K562 (cell line): ENCODE data around the gene PSMD1. TPM values are rescaled to one million over a fixed set of nuclear protein-coding genes. Genes with fewer than 3 reads are reported as not detected.
"Not testable (repeated sequence)": the region's sequence is repeated elsewhere in the genome, so short reads cannot be mapped to it uniquely, and the experiment has no call there.

Source experiments
- ATAC-seq: fragments of 200-7000 bp; cut with Tn5 transposase; 3 replicates; pipeline ENCODE4 v1.9.1; 2020; ENCODE audit warnings: moderate library complexity
- BruUV-seq: library from RNA; stranded (reverse); fragments of 400-500 nt; replicated peaks from 2 replicates; lab custom pipeline; 2021; lab: Mats Ljungman, UMichigan
- CTCF ChIA-PET: fragments of 300-600 bp; formaldehyde crosslinking; extraction: SDS; loops from one replicate; lab custom pipeline; 2021; ENCODE audit warnings: low intra/inter-chr PET ratio; lab: Yijun Ruan, JAX
- POLR2A ChIA-PET: fragments of 300-600, 350-650 bp; sonication (Branson Sonifier 250); formaldehyde crosslinking; extraction: SDS; loops from one replicate; lab custom pipeline; 2021; ENCODE audit warnings: antibody characterized with exemption, inconsistent platforms; lab: Yijun Ruan, JAX
- DNase-seq, 4 experiments: peaks; one replicate each; pipeline versions ENCODE4 v3.0.0 to v3.0.0-alpha.2; 2011 to 2018; ENCODE audit warnings: low spot score in 3 of 4, mixed read lengths in 3 of 4; ENCODE audit errors: extremely low read depth in 1 of 4
- FAIRE-seq: peaks from 2 replicates; lab custom pipeline; 2011; peaks lifted over from hg19 to GRCh38; lab: Jason Lieb, UNC
- H2AFZ ChIP-seq: 2 replicates; pipeline ENCODE4 v1.6.0; 2011; ENCODE audit warnings: low read depth, low read length, control low read depth, inconsistent platforms
- H3K27ac ChIP-seq: fragments of 200-600 bp; 3 replicates; pipeline ENCODE4 v1.8.0; 2011; ENCODE audit warnings: low read depth, mild to moderate bottlenecking, control low read depth, inconsistent platforms, low read length, moderate library complexity, mixed read lengths; ENCODE audit errors: extremely low read depth
- H3K27me3 ChIP-seq, 2 experiments: fragments of 300-600 bp in 1 of 2; 2 replicates in 1 of 2; 3 replicates in 1 of 2; pipeline versions ENCODE4 v1.6.0 to v1.8.0; 2011; ENCODE audit warnings: inconsistent platforms in 2 of 2, low read length in 2 of 2, mild to moderate bottlenecking in 1 of 2, mixed read lengths in 1 of 2, moderate library complexity in 1 of 2; ENCODE audit not compliant: control insufficient read depth in 2 of 2, insufficient read depth in 2 of 2
- H3K36me3 ChIP-seq: fragments of 300-600 bp; 3 replicates; pipeline ENCODE4 v1.8.0; 2011; ENCODE audit warnings: mild to moderate bottlenecking, low read length, inconsistent platforms; ENCODE audit not compliant: control insufficient read depth, insufficient read depth
- H3K4me1 ChIP-seq, 2 experiments: fragments of 200-600 bp in 1 of 2; replicated peaks in 1 of 2; 2 replicates in 1 of 2; 3 replicates in 1 of 2; pipeline versions ENCODE4 v1.5.1 to v1.8.0; 2011; ENCODE audit warnings: inconsistent platforms in 2 of 2, low read length in 2 of 2, mild to moderate bottlenecking in 1 of 2, mixed read lengths in 1 of 2, moderate library complexity in 1 of 2; ENCODE audit not compliant: control insufficient read depth in 2 of 2, insufficient read depth in 2 of 2
- H3K4me2 ChIP-seq: 2 replicates; pipeline ENCODE4 v1.6.1; 2011; ENCODE audit warnings: low read length, control low read depth, inconsistent platforms, mixed read lengths; ENCODE audit not compliant: insufficient read depth
- H3K4me3 ChIP-seq: fragments of 200-600 bp; sonication (generic), shearing (Covaris generic); 2 replicates; pipeline ENCODE4 v1.5.1; 2016; ENCODE audit warnings: control low read depth, inconsistent platforms
- H3K79me2 ChIP-seq: fragments of 200-600 bp; 3 replicates; pipeline ENCODE4 v1.8.0; 2011; ENCODE audit warnings: low read length, inconsistent platforms; ENCODE audit not compliant: control insufficient read depth, insufficient read depth
- H3K9ac ChIP-seq, 2 experiments: 2 replicates each; pipeline versions ENCODE4 v1.6.0 to v1.6.1; 2011; ENCODE audit warnings: low read depth in 2 of 2, low read length in 2 of 2, control low read depth in 1 of 2, inconsistent platforms in 1 of 2, mild to moderate bottlenecking in 1 of 2, mixed read lengths in 1 of 2; ENCODE audit not compliant: insufficient read depth in 1 of 2
- H3K9me1 ChIP-seq: one replicate; pipeline ENCODE4 v1.6.0; 2011; ENCODE audit warnings: inconsistent platforms, mild to moderate bottlenecking, low read length, moderate library complexity; ENCODE audit not compliant: control insufficient read depth, insufficient read depth
- H3K9me3 ChIP-seq: replicated peaks from 2 replicates; pipeline ENCODE4 v1.5.1; 2011; ENCODE audit warnings: low read depth, low read length, inconsistent platforms; ENCODE audit not compliant: control insufficient read depth, insufficient read depth
- H4K20me1 ChIP-seq: replicated peaks from 2 replicates; pipeline ENCODE4 v1.6.1; 2011; ENCODE audit warnings: low read length, inconsistent platforms, mixed read lengths; ENCODE audit not compliant: control insufficient read depth, insufficient read depth
- ESRRA ChIP-seq: fragments of 450-650 bp; IDR thresholded peaks from 2 replicates; pipeline ENCODE4 v1.6.1; 2014; ENCODE audit warnings: low read depth, mild to moderate bottlenecking, moderate library complexity, borderline replicate concordance
- RFX1 ChIP-seq: fragments of 450-650 bp; IDR thresholded peaks from 2 replicates; pipeline ENCODE4 v1.6.1; 2016; ENCODE audit warnings: mild to moderate bottlenecking, moderate library complexity
- STAT5A ChIP-seq: IDR thresholded peaks from 2 replicates; pipeline ENCODE4 v1.6.1; 2012; ENCODE audit warnings: low read length, inconsistent platforms, borderline replicate concordance
- WGBS: fragments of 100-300 bp; shearing (Covaris generic); methylation state at CpG from one replicate; pipeline ENCODE4 v1.1.6; 2016; ENCODE audit warnings: low coverage, mixed read lengths; ENCODE audit not compliant: insufficient coverage; ENCODE audit errors: missing lambda C conversion rate; 5-methylcytosine and 5-hydroxymethylcytosine counted together
- in situ Hi-C: fragments of 300-500 bp; cut with MboI; formaldehyde crosslinking; loops from 4 replicates; pipeline ENCODE4 v1.15.0; 2018; ENCODE audit warnings: inconsistent platforms, mixed read lengths
- intact Hi-C: fragments of 100-400 bp; cut with micrococcal nuclease; formaldehyde crosslinking; loops from 2 replicates; pipeline ENCODE4 v1.14.2; 2022
- polyA plus RNA-seq, 8 experiments: library from polyadenylated mRNA; depleted of rRNA in 4 of 8; stranded (reverse) in 5 of 8; unstranded in 3 of 8; fragments of >200 nt; fragmentation: Nextera tagmentation in 2 of 8; fragmentation: Illumina TruSeq in 1 of 8; extraction: Ambion mirVana in 2 of 8; extraction: Trizol in 1 of 8; gene quantifications; 2 replicates each; pipeline versions ENCODE4 v1.2.1 to v1.2.3, GENCODE V29; 2011 to 2014; ENCODE audit warnings: inconsistent platforms in 1 of 8, missing spikeins in 1 of 8
- total RNA-seq, 7 experiments: library from RNA; depleted of rRNA in 6 of 7; stranded (reverse); fragments of >200 nt in 6 of 7; fragmentation: Illumina TruSeq in 2 of 7; extraction: Trizol in 2 of 7; gene quantifications; 2 replicates each; pipeline versions ENCODE4 v1.2.1 to v1.2.3, GENCODE V29; 2011 to 2021; ENCODE audit warnings: low replicate concordance in 1 of 7
- TF ChIP-seq, protein P1 (sequence below): sonication (generic); formaldehyde crosslinking; IDR thresholded peaks from 2 replicates; pipeline ENCODE4 v1.5.0; 2020; ENCODE audit warnings: missing genetic modification reagents

Gene PSMD1
- total and polyA plus RNA-seq, 9 of the 15 experiments (the other 6 are each of a cell fraction or from before 2014, with no cell fraction given): 100 to 257 (median 147) TPM

DNA sequence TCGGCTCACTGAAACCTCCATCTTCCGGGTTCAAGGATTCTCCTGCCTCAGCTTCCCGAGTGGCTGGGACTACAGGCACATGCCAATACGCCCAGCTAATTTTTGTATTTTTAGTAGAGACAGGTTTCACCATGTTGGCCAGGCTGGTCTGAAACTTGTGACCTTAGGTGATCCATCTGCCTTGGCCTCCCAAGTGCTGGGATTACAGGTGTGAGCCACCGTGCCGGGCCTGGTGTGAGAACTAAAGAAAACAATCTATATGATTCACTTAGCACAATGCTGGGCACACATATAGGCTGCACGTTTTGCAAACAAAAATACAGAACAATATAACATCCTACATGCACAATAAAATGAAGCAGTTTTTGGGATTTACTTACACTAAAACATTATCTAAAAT, 140.5 kb downstream of the PSMD1 start:
- H3K9me3 ChIP-seq, H3K4me3 ChIP-seq, H3K4me2 ChIP-seq, H2AFZ ChIP-seq, H3K27me3 ChIP-seq, FAIRE-seq, H3K9me1 ChIP-seq, CTCF ChIA-PET, ATAC-seq, DNase-seq, BruUV-seq, POLR2A ChIA-PET, H3K36me3 ChIP-seq, in situ Hi-C loops, H3K79me2 ChIP-seq, H3K27ac ChIP-seq, intact Hi-C loops, H4K20me1 ChIP-seq, H3K9ac ChIP-seq: not testable (repeated sequence)
- 51% methylated on average over 7 of the region's 7 CpGs for WGBS
- H3K4me1 ChIP-seq: peaks cover 8 to 22% of the 10 kb centered on the region in 2 experiments; a peak in 4 of 5 replicates

DNA sequence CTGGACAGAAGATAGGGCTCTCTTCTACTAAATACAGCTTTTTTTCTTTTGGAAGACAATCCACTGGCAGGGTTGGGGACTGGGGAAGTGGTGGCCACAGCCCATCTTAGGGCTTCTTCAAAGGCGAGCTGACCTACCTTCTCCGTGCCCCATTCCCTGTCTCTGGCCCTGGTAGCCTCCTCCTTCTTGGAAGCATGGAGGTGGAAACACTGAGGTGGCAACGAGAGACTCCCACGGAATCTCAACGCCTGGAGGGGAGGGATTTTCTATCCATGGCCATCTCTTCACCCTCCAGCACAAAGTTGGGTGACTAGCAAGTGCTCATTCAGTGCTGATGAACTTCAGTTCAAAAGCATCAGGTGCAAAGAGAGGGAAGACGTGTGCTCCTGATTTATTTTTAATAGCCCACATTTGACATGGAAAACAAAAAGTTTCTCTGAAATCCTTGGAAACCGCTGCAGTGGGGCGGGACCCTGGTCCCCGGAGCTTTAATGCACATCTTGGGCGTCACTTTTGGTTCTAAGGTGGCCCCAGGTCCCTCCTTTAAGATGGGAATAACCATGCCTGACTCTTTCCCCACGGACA, 141.1 kb downstream of the PSMD1 start:
- FAIRE-seq (no peak), DNase-seq (peak in 1 of 4 experiments; percentile 17), ATAC-seq (no peak)
- Histone ChIP-seq H3K27me3 (peaks cover 7 to 8% of the 10 kb centered on the region in 2 experiments), H4K20me1 (no peaks in the 10 kb centered on the region), H3K9me3 (no peaks in the 10 kb centered on the region), H3K4me3 (peak overlapping the region; percentile 70), H2AFZ (peak overlapping the region; percentile 99), H3K27ac (no peak overlapping the region; the same call in 2 of the 3 replicates), H3K9ac (peak overlapping the region; percentile 57 to 85), H3K4me2 (peak overlapping the region; percentile 99), H3K79me2 (no peaks in the 10 kb centered on the region), H3K9me1 (peaks cover 4% of the 10 kb centered on the region), H3K4me1 (peaks cover 8 to 22% of the 10 kb centered on the region in 2 experiments; a peak in 4 of 5 replicates), H3K36me3 (no peaks in the 10 kb centered on the region)
- ChIA-PET POLR2A (interaction anchor here (0.6 kb wide), 2 partner anchors 281 to 511 kb away, joined by 3 read pairs; partner anchors contain the start of gene PTMA), CTCF (no interaction called here)
- BruUV-seq: TSS peak; percentile 74
- in situ Hi-C loops (no loop called here), intact Hi-C loops (no loop called here)
- WGBS: 23% methylated on average over 7 of the region's 11 CpGs
- TF ChIP-seq RFX1 (no peak), ESRRA (no peak), STAT5A (no peak)
- TF ChIP-seq, protein P1, sequence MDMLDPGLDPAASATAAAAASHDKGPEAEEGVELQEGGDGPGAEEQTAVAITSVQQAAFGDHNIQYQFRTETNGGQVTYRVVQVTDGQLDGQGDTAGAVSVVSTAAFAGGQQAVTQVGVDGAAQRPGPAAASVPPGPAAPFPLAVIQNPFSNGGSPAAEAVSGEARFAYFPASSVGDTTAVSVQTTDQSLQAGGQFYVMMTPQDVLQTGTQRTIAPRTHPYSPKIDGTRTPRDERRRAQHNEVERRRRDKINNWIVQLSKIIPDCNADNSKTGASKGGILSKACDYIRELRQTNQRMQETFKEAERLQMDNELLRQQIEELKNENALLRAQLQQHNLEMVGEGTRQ (CRISPR knock-in tag): no peak
